HG03066 (cell line): ENCODE data around the gene KIAA1328.

Source experiments
- ATAC-seq: cut with Tn5 transposase; IDR thresholded peaks from one replicate; pipeline ENCODE4 v1.9.1; 2021; ENCODE audit warnings: low read depth; ENCODE audit not compliant: unreplicated experiment

KIAA1328 gene

GRCh38 chr18:37270038-37270665, 441.2 kb downstream of the KIAA1328 start:
- ATAC-seq, result no peak

- no peak for ATAC-seq
Measured at GRCh38 chr18:37270666-37271052, 441.7 kb downstream of the KIAA1328 start.

GRCh38 chr18:37272226-37272625, 443.3 kb downstream of the KIAA1328 start:
- ATAC-seq, result no peak

GRCh38 chr18:37272841-37273240, 443.9 kb downstream of the KIAA1328 start:
- ATAC-seq, result no peak

- no peak for ATAC-seq
Measured at GRCh38 chr18:37274309-37275236, 445.6 kb downstream of the KIAA1328 start.

GRCh38 chr18:37275237-37275741, 446.4 kb downstream of the KIAA1328 start:
- ATAC-seq, result no peak

GRCh38 chr18:37276111-37276890, 447.4 kb downstream of the KIAA1328 start:
- no peak for ATAC-seq

- ATAC-seq, result no peak
Measured at GRCh38 chr18:37277804-37278203, 448.9 kb downstream of the KIAA1328 start.
